IMR-90 (cell line): ENCODE data around the gene LRFN4. TPM values are rescaled to one million over a fixed set of nuclear protein-coding genes. Genes with fewer than 3 reads are reported as not detected.

Experiments
- BHLHE40 ChIP-seq: fragments of 150-350 bp; IDR thresholded peaks from 2 replicates; pipeline ENCODE4 v1.6.1; 2016; ENCODE audit warnings: mild to moderate bottlenecking, low read depth, low read length
- CEBPB ChIP-seq: IDR thresholded peaks from 2 replicates; pipeline ENCODE4 v1.6.1; 2012; ENCODE audit warnings: low read depth, low read length, improper control_type of control experiment
- MAFK ChIP-seq: IDR thresholded peaks from 2 replicates; pipeline ENCODE4 v1.6.1; 2012; ENCODE audit warnings: low read depth, low read length, improper control_type of control experiment
- MXI1 ChIP-seq: IDR thresholded peaks from 2 replicates; pipeline ENCODE4 v1.6.1; 2012; ENCODE audit warnings: low read depth, mild to moderate bottlenecking, low read length, moderate library complexity, borderline replicate concordance
- POLR2A ChIP-seq: IDR thresholded peaks from 2 replicates; pipeline ENCODE4 v1.6.1; 2012; ENCODE audit warnings: mild to moderate bottlenecking, low read depth, low read length
- RAD21 ChIP-seq: IDR thresholded peaks from 2 replicates; pipeline ENCODE4 v1.6.1; 2012; ENCODE audit warnings: low read length, improper control_type of control experiment
- polyA plus RNA-seq, 3 experiments: library from polyadenylated mRNA; depleted of rRNA; stranded (reverse); fragments of >200 nt; gene quantifications; 2 replicates each; pipeline ENCODE4 v1.2.3, GENCODE V29; 2012; ENCODE audit warnings: low replicate concordance in 1 of 3
- total RNA-seq: library from RNA; depleted of rRNA; stranded (reverse); fragments of >200 nt; gene quantifications from 2 replicates; pipeline ENCODE4 v1.2.3, GENCODE V29; 2012
- TF ChIP-seq, protein P1 (sequence below): fragments of 150-350 bp; IDR thresholded peaks from 2 replicates; pipeline ENCODE4 v1.6.1; 2016; ENCODE audit warnings: low read depth, mild to moderate bottlenecking, low read length, moderate library complexity, borderline replicate concordance

LRFN4 gene
- total and polyA plus RNA-seq, 2 of the 4 experiments (the other 2 are of a cell fraction), result 6.1 to 18.9 TPM

DNA sequence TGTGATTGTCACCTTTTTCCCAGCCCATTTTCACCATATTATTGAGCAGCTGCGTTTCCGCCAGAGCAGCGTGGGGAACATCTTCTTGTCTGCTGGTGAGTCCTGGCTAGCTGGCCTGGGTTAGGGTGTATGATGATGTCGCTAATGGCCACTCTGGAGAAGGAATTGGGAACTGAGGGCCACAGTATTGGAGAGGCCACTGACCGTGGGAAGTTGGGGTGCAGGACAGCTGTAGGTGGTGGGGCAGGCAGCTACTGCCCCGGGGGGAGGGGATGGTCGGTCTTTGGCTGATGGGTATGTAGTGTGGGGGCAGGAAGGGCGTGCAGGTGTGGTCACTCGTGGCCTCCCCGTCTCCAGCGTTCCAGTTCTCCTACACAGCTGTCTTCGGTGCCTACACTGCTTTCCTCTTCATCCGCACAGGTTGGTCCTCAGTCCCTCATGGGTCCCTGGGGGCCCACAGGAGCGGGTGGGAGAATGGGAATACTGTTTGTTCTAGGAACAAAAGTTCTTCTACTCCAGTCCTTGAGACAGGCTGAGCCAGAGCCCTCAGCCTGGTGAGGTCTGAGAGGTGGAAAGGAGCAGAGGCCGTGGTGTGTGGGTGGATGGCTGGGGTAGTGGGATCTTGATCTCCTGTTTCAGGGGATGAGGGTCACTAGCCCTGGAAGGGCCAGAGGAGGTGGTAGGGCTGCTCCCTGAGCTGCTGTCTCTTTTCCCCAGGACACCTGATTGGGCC is 11.6 kb upstream of the LRFN4 start (continued):
- TF ChIP-seq, protein P1, sequence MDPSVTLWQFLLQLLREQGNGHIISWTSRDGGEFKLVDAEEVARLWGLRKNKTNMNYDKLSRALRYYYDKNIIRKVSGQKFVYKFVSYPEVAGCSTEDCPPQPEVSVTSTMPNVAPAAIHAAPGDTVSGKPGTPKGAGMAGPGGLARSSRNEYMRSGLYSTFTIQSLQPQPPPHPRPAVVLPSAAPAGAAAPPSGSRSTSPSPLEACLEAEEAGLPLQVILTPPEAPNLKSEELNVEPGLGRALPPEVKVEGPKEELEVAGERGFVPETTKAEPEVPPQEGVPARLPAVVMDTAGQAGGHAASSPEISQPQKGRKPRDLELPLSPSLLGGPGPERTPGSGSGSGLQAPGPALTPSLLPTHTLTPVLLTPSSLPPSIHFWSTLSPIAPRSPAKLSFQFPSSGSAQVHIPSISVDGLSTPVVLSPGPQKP, result no peak
- no peak for TF ChIP-seq MAFK
- TF ChIP-seq RAD21, result no peak
- no peak for TF ChIP-seq POLR2A
- no peak for TF ChIP-seq BHLHE40
- no peak for TF ChIP-seq CEBPB
- TF ChIP-seq MXI1, result no peak
